Uterus (tissue), 2 donors: ENCODE data around the gene TMEM132C.

Source experiments
- CTCF ChIP-seq, 4 experiments: fragments of 200-600 bp in 2 of 4; fragments of 450-650 bp in 2 of 4; sonication (generic) in 2 of 4; IDR thresholded peaks; one replicate each; pipeline ENCODE4 v1.5.1; 2016 to 2019; ENCODE audit warnings: antibody characterized with exemption in 4 of 4, mild to moderate bottlenecking in 2 of 4, moderate library complexity in 1 of 4
- POLR2A ChIP-seq, 2 donors: fragments of 450-650 bp; IDR thresholded peaks; one replicate each; pipeline ENCODE4 v1.6.1; 2016; ENCODE audit warnings: antibody characterized with exemption in 2 of 2, mild to moderate bottlenecking in 1 of 2, moderate library complexity in 1 of 2

GRCh38 chr12:128727461-128727860 is 460.5 kb downstream of the TMEM132C start:
- no peak for TF ChIP-seq POLR2A (IDR thresholded peaks at IDR 0.05)
- no peak for TF ChIP-seq CTCF (IDR thresholded peaks at IDR 0.05)
